Kidney (tissue), 14 donors: ENCODE measurements around the gene PRDM15. TPM values are rescaled to one million over a fixed set of nuclear protein-coding genes. Genes with fewer than 3 reads are reported as not detected.

ENCODE experiments used
- DNase-seq, 5 donors: peaks; one replicate each; pipeline ENCODE4 v3.0.0-alpha.2; 2013 to 2020
- FAIRE-seq: peaks from 2 replicates; lab custom pipeline; 2012; peaks lifted over from hg19 to GRCh38; lab: Jason Lieb, UNC
- H3K27ac ChIP-seq, 2 donors: one replicate each; pipeline ENCODE4 v1.7.0; 2013; ENCODE audit warnings: low read depth in 2 of 2, low read length in 2 of 2, inconsistent platforms in 1 of 2
- H3K27me3 ChIP-seq: one replicate; pipeline ENCODE4 v1.7.1; 2013; ENCODE audit warnings: low read length, inconsistent platforms; ENCODE audit not compliant: control insufficient read depth, insufficient read depth
- H3K36me3 ChIP-seq, 3 donors: one replicate each; pipeline versions ENCODE4 v1.7.0 to v1.7.1; 2013; ENCODE audit warnings: low read length in 3 of 3, control low read depth in 1 of 3, inconsistent platforms in 1 of 3; ENCODE audit not compliant: insufficient read depth in 3 of 3, control insufficient read depth in 2 of 3
- H3K4me1 ChIP-seq, 3 donors: one replicate each; pipeline versions ENCODE4 v1.7.0 to v1.7.1; 2013; ENCODE audit warnings: low read length in 3 of 3, inconsistent platforms in 1 of 3, low read depth in 1 of 3; ENCODE audit not compliant: control insufficient read depth in 2 of 3, insufficient read depth in 2 of 3
- H3K4me3 ChIP-seq, 3 donors: one replicate each; pipeline versions ENCODE4 v1.7.0 to v1.8.1; 2013; ENCODE audit warnings: low read length in 3 of 3, control low read depth in 1 of 3, inconsistent platforms in 1 of 3
- H3K9ac ChIP-seq, 3 donors: one replicate each; pipeline versions ENCODE4 v1.7.0 to v1.7.1; 2013; ENCODE audit warnings: low read length in 3 of 3, control low read depth in 1 of 3, inconsistent platforms in 1 of 3
- H3K9me3 ChIP-seq, 3 donors: one replicate each; pipeline versions ENCODE4 v1.7.0 to v1.7.1; 2013; ENCODE audit warnings: low read length in 3 of 3, control low read depth in 1 of 3, inconsistent platforms in 1 of 3; ENCODE audit not compliant: control insufficient read depth in 2 of 3, insufficient read depth in 1 of 3
- CTCF ChIP-seq: IDR thresholded peaks from 3 replicates; pipeline ENCODE4 v1.5.1; 2012; ENCODE audit warnings: mild to moderate bottlenecking, moderate library complexity, borderline replicate concordance; ENCODE audit not compliant: insufficient read depth; ENCODE audit errors: extremely low read depth
- intact Hi-C: fragments of 100-400 bp; cut with DNase I; formaldehyde crosslinking; loops from one replicate; pipeline ENCODE4 v1.11.1; 2022
- polyA plus RNA-seq: library from polyadenylated mRNA; stranded (reverse); fragments of 350-450 nt; fragmentation: Illumina TruSeq; extraction: RNeasy Lipid Tissue Mini Kit (QIAGEN cat#74804); gene quantifications from one replicate; pipeline ENCODE4 v1.2.3, GENCODE V29; 2014; ENCODE audit warnings: low read depth, low replicate concordance; ENCODE audit not compliant: insufficient read depth
- total RNA-seq: library from RNA; stranded (reverse); fragmentation: NEBNext Ultra II Directional; extraction: Animal tissue kit (Norgen Biotek cat#: 25700); gene quantifications from one replicate; pipeline ENCODE4 v1.2.1, GENCODE V29; 2021
- donor health status: control.
- donor health status: control.
- donor health status: control.
- donor health status: control.
- donor health status: control.
- donor health status: DM: yes; HTN: yes; CAD: no.
- donor health status: Normal renal cell carcinoma (clear cell type).

Gene PRDM15
- total and polyA plus RNA-seq, 2 donors from 2014 or later = 1.3 to 8.4 TPM

GRCh38 chr21:41846536-41846935 is 32.6 kb downstream of the PRDM15 start:
- FAIRE-seq (no peak), DNase-seq (no peak)
- Histone ChIP-seq H3K36me3 (no peaks in the 10 kb centered on the region), H3K27ac (no peak overlapping the region), H3K9ac (no peak overlapping the region), H3K9me3 (no peaks in the 10 kb centered on the region), H3K4me3 (no peak overlapping the region), H3K27me3 (no peaks in the 10 kb centered on the region), H3K4me1 (no peaks in the 10 kb centered on the region)
- intact Hi-C loops = no loop called here
- TF ChIP-seq CTCF = no peak

- intact Hi-C loops = no loop called here
- H3K4me1 ChIP-seq = no peaks in the 10 kb centered on the region
- peaks cover 0 to 3% (median 0%) of the 10 kb centered on the region in 3 donors for H3K9me3 ChIP-seq
- no peak overlapping the region for H3K27ac ChIP-seq
- H3K9ac ChIP-seq = no peak overlapping the region
- no peak overlapping the region for H3K4me3 ChIP-seq
- no peaks in the 10 kb centered on the region for H3K27me3 ChIP-seq
- DNase-seq (no peak), FAIRE-seq (no peak)
- H3K36me3 ChIP-seq = no peaks in the 10 kb centered on the region
- no peak for TF ChIP-seq CTCF
These were observed 33.2 kb downstream of the PRDM15 start for GRCh38 chr21:41846033-41846317.

DNA sequence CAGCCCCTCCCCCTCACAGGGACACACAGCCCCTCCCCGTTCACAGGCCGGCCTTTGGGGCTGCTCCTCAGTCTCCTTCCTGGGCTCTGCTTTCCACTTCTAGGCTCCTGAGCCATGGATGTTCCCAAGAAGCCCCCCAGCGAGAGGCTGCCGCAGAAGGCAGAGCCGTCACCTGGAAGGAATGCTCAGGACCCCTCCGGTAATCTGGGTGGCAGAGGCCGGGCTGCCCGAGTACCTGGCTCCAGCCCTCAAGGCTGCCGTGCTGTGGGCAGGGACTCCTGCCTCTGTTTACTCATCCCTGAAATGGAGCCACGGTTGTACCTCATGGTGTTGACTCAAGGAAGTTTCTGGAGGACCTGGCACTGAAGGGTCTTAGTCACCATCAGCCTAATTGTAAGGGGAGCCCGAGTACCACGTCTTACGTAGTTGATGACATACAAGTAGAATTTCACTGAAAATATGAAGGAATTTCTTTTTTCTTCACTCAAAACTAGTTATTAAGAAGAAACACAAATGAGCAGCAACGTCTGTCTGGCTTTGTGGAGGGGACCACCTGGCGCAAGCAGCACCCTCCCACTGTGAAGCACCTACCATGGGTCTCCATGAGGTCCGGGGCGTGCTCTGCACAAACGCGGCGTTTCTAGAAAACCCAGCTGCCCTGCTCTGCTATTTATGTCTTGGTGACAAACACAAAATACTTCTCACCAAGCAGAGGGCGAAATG is 33.7 kb downstream of the PRDM15 start:
- Histone ChIP-seq H3K27me3 (no peaks in the 10 kb centered on the region), H3K9me3 (peaks cover 0 to 5% (median 0%) of the 10 kb centered on the region in 3 donors), H3K36me3 (no peaks in the 10 kb centered on the region), H3K9ac (no peak overlapping the region), H3K4me1 (no peaks in the 10 kb centered on the region), H3K27ac (no peak overlapping the region), H3K4me3 (no peak overlapping the region)
- intact Hi-C loops = no loop called here
- DNase-seq = no peak
- no peak for TF ChIP-seq CTCF
- FAIRE-seq = no peak

DNA sequence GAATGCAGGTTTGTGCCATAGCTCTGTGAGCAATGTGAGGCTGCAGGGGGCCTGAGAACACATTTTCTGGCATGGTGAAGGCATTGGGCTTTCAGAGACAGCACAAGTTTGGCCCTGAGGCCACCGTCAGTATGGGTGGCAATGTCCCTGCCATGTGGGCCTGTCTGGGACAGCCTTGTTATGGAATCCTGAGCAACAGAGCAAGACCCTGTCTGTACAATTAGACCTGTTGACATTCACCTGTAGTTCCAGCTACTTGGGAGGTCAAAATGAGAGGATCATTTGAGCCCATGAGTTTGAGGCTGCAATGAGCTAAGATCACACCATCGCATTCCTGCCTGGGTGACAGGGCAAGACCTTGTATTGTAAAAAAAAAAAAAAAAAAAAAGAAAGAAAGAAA is 35.6 kb downstream of the PRDM15 start:
- DNase-seq = no peak

More for the DNA sequence above, 35.6 kb downstream of the PRDM15 start:
- no peak for TF ChIP-seq CTCF
- Histone ChIP-seq H3K36me3 (no peaks in the 10 kb centered on the region), H3K9ac (no peak overlapping the region), H3K9me3 (peaks cover 0 to 5% (median 0%) of the 10 kb centered on the region in 3 donors), H3K4me3 (no peak overlapping the region), H3K27ac (no peak overlapping the region), H3K27me3 (no peaks in the 10 kb centered on the region), H3K4me1 (no peaks in the 10 kb centered on the region)
- FAIRE-seq = no peak
- intact Hi-C loops = no loop called here
